ENCODE data around the gene POLD2.

DNA sequence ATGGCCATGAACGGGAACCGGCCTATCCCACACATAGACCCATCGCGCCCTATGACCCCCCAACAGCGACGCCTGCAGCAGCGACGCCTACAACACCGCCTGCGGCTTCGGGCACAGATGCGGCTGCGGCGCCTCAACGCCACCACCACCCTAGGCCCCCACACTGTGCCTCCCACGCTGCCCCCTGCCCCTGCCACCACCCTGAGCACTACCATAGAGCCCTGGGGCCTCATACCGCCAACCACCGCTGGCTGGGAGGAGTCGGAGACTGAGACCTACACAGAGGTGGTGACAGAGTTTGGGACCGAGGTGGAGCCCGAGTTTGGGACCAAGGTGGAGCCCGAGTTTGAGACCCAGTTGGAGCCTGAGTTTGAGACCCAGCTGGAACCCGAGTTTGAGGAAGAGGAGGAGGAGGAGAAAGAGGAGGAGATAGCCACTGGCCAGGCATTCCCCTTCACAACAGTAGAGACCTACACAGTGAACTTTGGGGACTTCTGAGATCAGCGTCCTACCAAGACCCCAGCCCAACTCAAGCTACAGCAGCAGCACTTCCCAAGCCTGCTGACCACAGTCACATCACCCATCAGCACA, 9.5 kb downstream of the POLD2 start:
- TF ChIP-seq, protein P1, sequence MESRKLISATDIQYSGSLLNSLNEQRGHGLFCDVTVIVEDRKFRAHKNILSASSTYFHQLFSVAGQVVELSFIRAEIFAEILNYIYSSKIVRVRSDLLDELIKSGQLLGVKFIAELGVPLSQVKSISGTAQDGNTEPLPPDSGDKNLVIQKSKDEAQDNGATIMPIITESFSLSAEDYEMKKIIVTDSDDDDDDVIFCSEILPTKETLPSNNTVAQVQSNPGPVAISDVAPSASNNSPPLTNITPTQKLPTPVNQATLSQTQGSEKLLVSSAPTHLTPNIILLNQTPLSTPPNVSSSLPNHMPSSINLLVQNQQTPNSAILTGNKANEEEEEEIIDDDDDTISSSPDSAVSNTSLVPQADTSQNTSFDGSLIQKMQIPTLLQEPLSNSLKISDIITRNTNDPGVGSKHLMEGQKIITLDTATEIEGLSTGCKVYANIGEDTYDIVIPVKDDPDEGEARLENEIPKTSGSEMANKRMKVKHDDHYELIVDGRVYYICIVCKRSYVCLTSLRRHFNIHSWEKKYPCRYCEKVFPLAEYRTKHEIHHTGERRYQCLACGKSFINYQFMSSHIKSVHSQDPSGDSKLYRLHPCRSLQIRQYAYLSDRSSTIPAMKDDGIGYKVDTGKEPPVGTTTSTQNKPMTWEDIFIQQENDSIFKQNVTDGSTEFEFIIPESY (CRISPR knock-in tag; IDR thresholded peaks at IDR 0.05): no peak; the same call in 1 of the 2 replicates
- TF ChIP-seq EEA1 (CRISPR knock-in tag; IDR thresholded peaks at IDR 0.05; ENCODE audit: borderline replicate concordance): no peak
- TF ChIP-seq, protein P2, sequence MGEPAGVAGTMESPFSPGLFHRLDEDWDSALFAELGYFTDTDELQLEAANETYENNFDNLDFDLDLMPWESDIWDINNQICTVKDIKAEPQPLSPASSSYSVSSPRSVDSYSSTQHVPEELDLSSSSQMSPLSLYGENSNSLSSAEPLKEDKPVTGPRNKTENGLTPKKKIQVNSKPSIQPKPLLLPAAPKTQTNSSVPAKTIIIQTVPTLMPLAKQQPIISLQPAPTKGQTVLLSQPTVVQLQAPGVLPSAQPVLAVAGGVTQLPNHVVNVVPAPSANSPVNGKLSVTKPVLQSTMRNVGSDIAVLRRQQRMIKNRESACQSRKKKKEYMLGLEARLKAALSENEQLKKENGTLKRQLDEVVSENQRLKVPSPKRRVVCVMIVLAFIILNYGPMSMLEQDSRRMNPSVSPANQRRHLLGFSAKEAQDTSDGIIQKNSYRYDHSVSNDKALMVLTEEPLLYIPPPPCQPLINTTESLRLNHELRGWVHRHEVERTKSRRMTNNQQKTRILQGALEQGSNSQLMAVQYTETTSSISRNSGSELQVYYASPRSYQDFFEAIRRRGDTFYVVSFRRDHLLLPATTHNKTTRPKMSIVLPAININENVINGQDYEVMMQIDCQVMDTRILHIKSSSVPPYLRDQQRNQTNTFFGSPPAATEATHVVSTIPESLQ (CRISPR knock-in tag; conservative IDR thresholded peaks at IDR 0.05): no peak
- TF ChIP-seq CEBPB (IDR thresholded peaks at IDR 0.05; ENCODE audit: borderline replicate concordance, low read depth, low read length): no peak
- TF ChIP-seq, protein P3, sequence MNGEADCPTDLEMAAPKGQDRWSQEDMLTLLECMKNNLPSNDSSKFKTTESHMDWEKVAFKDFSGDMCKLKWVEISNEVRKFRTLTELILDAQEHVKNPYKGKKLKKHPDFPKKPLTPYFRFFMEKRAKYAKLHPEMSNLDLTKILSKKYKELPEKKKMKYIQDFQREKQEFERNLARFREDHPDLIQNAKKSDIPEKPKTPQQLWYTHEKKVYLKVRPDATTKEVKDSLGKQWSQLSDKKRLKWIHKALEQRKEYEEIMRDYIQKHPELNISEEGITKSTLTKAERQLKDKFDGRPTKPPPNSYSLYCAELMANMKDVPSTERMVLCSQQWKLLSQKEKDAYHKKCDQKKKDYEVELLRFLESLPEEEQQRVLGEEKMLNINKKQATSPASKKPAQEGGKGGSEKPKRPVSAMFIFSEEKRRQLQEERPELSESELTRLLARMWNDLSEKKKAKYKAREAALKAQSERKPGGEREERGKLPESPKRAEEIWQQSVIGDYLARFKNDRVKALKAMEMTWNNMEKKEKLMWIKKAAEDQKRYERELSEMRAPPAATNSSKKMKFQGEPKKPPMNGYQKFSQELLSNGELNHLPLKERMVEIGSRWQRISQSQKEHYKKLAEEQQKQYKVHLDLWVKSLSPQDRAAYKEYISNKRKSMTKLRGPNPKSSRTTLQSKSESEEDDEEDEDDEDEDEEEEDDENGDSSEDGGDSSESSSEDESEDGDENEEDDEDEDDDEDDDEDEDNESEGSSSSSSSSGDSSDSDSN (CRISPR knock-in tag; IDR thresholded peaks at IDR 0.05): no peak
- TF ChIP-seq EP300 (IDR thresholded peaks at IDR 0.05; ENCODE audit: low read depth in 2 of 2, low read length in 2 of 2): no peak
- no peak for TF ChIP-seq EP300 (CRISPR knock-in tag; IDR thresholded peaks at IDR 0.05; ENCODE audit: borderline replicate concordance)
- TF ChIP-seq CTCF (CRISPR knock-in tag; IDR thresholded peaks at IDR 0.05): no peak
- TF ChIP-seq NCOA2 (CRISPR knock-in tag; IDR thresholded peaks at IDR 0.05): no peak
- TF ChIP-seq ZNF496 (CRISPR knock-in tag; IDR thresholded peaks at IDR 0.05; ENCODE audit: insufficient replicate concordance): no peak
- TF ChIP-seq ZNF878 (CRISPR knock-in tag; IDR thresholded peaks at IDR 0.05): no peak
- TF ChIP-seq, protein P4, sequence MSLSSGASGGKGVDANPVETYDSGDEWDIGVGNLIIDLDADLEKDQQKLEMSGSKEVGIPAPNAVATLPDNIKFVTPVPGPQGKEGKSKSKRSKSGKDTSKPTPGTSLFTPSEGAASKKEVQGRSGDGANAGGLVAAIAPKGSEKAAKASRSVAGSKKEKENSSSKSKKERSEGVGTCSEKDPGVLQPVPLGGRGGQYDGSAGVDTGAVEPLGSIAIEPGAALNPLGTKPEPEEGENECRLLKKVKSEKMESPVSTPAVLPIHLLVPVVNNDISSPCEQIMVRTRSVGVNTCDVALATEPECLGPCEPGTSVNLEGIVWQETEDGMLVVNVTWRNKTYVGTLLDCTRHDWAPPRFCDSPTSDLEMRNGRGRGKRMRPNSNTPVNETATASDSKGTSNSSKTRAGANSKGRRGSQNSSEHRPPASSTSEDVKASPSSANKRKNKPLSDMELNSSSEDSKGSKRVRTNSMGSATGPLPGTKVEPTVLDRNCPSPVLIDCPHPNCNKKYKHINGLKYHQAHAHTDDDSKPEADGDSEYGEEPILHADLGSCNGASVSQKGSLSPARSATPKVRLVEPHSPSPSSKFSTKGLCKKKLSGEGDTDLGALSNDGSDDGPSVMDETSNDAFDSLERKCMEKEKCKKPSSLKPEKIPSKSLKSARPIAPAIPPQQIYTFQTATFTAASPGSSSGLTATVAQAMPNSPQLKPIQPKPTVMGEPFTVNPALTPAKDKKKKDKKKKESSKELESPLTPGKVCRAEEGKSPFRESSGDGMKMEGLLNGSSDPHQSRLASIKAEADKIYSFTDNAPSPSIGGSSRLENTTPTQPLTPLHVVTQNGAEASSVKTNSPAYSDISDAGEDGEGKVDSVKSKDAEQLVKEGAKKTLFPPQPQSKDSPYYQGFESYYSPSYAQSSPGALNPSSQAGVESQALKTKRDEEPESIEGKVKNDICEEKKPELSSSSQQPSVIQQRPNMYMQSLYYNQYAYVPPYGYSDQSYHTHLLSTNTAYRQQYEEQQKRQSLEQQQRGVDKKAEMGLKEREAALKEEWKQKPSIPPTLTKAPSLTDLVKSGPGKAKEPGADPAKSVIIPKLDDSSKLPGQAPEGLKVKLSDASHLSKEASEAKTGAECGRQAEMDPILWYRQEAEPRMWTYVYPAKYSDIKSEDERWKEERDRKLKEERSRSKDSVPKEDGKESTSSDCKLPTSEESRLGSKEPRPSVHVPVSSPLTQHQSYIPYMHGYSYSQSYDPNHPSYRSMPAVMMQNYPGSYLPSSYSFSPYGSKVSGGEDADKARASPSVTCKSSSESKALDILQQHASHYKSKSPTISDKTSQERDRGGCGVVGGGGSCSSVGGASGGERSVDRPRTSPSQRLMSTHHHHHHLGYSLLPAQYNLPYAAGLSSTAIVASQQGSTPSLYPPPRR (CRISPR knock-in tag; IDR thresholded peaks at IDR 0.05; ENCODE audit: borderline replicate concordance): no peak
- no peak for TF ChIP-seq CCDC6 (CRISPR knock-in tag; IDR thresholded peaks at IDR 0.05)
- no peak for TF ChIP-seq ZNF605 (CRISPR knock-in tag; IDR thresholded peaks at IDR 0.05)
- no peak for TF ChIP-seq MXI1 (IDR thresholded peaks at IDR 0.05; ENCODE audit: borderline replicate concordance, low read depth, low read length)
